ENCODE measurements around the gene RHBDL1. TPM values are rescaled to one million over a fixed set of nuclear protein-coding genes. Genes with fewer than 3 reads are reported as not detected.

RHBDL1 gene
- total and polyA plus RNA-seq, 2 of the 8 experiments (the other 6 are each of a cell fraction or from before 2014, with no cell fraction given), result 4.0 to 8.1 TPM

DNA sequence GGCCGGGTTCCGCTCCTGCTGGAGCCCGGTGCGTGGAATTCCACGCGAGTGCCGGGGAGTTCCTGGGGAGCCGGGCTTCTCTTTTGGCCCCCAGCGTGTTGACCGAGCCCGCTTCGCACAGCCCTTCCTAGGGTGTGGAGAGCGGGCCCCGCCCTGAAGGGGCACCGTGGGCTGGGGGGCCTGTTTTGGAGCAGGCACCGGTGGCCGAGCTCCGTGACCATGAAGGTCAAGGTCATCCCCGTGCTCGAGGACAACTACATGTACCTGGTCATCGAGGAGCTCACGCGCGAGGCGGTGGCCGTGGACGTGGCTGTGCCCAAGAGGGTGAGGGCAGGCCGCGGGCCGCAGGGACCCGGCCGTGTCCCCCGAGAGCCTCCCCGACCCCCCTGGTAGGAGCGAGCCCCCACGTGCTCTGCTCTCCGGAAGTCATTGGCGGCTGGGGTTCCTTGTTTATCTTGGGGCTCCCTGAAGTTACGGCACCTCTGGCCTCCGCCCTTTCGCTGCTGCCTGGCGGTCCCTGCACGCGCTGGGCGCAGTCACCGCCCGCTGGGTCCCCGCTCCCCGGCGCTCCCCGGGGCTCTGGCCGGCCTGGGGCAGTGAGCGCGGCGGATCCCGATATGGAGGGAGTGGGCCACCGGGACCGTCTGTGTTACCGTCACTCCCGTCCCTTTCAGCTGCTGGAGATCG, 52.0 kb downstream of the RHBDL1 start (continued):
- TF ChIP-seq GABPA (IDR thresholded peaks at IDR 0.05; ENCODE audit: borderline replicate concordance, insufficient read depth, low read length) (no peak), JUN (IDR thresholded peaks at IDR 0.05; ENCODE audit: low read depth, low read length) (no peak), EGR1 (IDR thresholded peaks at IDR 0.05; ENCODE audit: borderline replicate concordance, low read depth, low read length) (no peak), POLR2A (IDR thresholded peaks at IDR 0.05; ENCODE audit: control extremely low read depth in 1 of 2, low read depth in 2 of 2, low read length in 2 of 2) (0 out of 3 replicates have a peak, but pooled peaks of 1 of the 2 experiments have one; percentile 8), CBX8 (IDR thresholded peaks at IDR 0.05; ENCODE audit: borderline replicate concordance, low read depth, low read length) (no peak), BACH1 (IDR thresholded peaks at IDR 0.05; ENCODE audit: low read length) (peak; percentile 93), SRF (IDR thresholded peaks at IDR 0.05; ENCODE audit: low read depth, low read length) (no peak)
- TF ChIP-seq, protein P1, sequence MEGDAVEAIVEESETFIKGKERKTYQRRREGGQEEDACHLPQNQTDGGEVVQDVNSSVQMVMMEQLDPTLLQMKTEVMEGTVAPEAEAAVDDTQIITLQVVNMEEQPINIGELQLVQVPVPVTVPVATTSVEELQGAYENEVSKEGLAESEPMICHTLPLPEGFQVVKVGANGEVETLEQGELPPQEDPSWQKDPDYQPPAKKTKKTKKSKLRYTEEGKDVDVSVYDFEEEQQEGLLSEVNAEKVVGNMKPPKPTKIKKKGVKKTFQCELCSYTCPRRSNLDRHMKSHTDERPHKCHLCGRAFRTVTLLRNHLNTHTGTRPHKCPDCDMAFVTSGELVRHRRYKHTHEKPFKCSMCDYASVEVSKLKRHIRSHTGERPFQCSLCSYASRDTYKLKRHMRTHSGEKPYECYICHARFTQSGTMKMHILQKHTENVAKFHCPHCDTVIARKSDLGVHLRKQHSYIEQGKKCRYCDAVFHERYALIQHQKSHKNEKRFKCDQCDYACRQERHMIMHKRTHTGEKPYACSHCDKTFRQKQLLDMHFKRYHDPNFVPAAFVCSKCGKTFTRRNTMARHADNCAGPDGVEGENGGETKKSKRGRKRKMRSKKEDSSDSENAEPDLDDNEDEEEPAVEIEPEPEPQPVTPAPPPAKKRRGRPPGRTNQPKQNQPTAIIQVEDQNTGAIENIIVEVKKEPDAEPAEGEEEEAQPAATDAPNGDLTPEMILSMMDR (IDR thresholded peaks at IDR 0.05; ENCODE audit: control extremely low read depth in 1 of 3, insufficient read depth in 1 of 3, low read depth in 1 of 3, low read length in 3 of 3), result no peak

Other genes starting within 250 kb of the RHBDL1 start
- gene CAPN15, start 148.0 kb upstream of the RHBDL1 start, total RNA-seq (2021; fragmentation: NEBNext Ultra II Directional; extraction: Animal tissue kit (Norgen Biotek cat#: 25700)), result 74.6 and 76.9 TPM in 2 replicates
- 38.9 and 68.4 TPM in 2 replicates for gene CAPN15, start 148.0 kb upstream of the RHBDL1 start, polyA plus RNA-seq (2011; rRNA removed)
- 0.50 and 0.61 TPM in 2 replicates for gene PRR35, start 115.3 kb upstream of the RHBDL1 start, total RNA-seq (2021; fragmentation: NEBNext Ultra II Directional; extraction: Animal tissue kit (Norgen Biotek cat#: 25700))
- 0.38 and 0.52 TPM in 2 replicates for gene PRR35, start 115.3 kb upstream of the RHBDL1 start, polyA plus RNA-seq (2011; rRNA removed)
- 0.75 and 0.76 TPM in 2 replicates for gene NHLRC4, start 108.7 kb upstream of the RHBDL1 start, total RNA-seq (2021; fragmentation: NEBNext Ultra II Directional; extraction: Animal tissue kit (Norgen Biotek cat#: 25700))
- 0.60 and 0.72 TPM in 2 replicates for gene NHLRC4, start 108.7 kb upstream of the RHBDL1 start, polyA plus RNA-seq (2011; rRNA removed)
- 34.2 and 36.0 TPM in 2 replicates for gene PIGQ, start 105.7 kb upstream of the RHBDL1 start, total RNA-seq (2021; fragmentation: NEBNext Ultra II Directional; extraction: Animal tissue kit (Norgen Biotek cat#: 25700))
- gene PIGQ, start 105.7 kb upstream of the RHBDL1 start, polyA plus RNA-seq (2011; rRNA removed), result 49.2 and 80.4 TPM in 2 replicates
- gene RAB40C, start 85.6 kb upstream of the RHBDL1 start, total RNA-seq (2021; fragmentation: NEBNext Ultra II Directional; extraction: Animal tissue kit (Norgen Biotek cat#: 25700)), result 15.6 and 17.8 TPM in 2 replicates
- gene RAB40C, start 85.6 kb upstream of the RHBDL1 start, polyA plus RNA-seq (2011; rRNA removed), result 13.9 and 18.6 TPM in 2 replicates
- 10.2 and 11.4 TPM in 2 replicates for gene WFIKKN1, start 44.7 kb upstream of the RHBDL1 start, total RNA-seq (2021; fragmentation: NEBNext Ultra II Directional; extraction: Animal tissue kit (Norgen Biotek cat#: 25700))
- 15.8 and 28.4 TPM in 2 replicates for gene WFIKKN1, start 44.7 kb upstream of the RHBDL1 start, polyA plus RNA-seq (2011; rRNA removed)
- 100 and 108 TPM in 2 replicates for gene METTL26, start 39.4 kb upstream of the RHBDL1 start, total RNA-seq (2021; fragmentation: NEBNext Ultra II Directional; extraction: Animal tissue kit (Norgen Biotek cat#: 25700))
- gene METTL26, start 39.4 kb upstream of the RHBDL1 start, polyA plus RNA-seq (2011; rRNA removed), result 186 and 203 TPM in 2 replicates
- gene MCRIP2, start 33.8 kb upstream of the RHBDL1 start, total RNA-seq (2021; fragmentation: NEBNext Ultra II Directional; extraction: Animal tissue kit (Norgen Biotek cat#: 25700)), result 45.4 and 45.7 TPM in 2 replicates
- 75.5 and 102 TPM in 2 replicates for gene MCRIP2, start 33.8 kb upstream of the RHBDL1 start, polyA plus RNA-seq (2011; rRNA removed)
- 44.4 and 47.2 TPM in 2 replicates for gene WDR90, start 26.3 kb upstream of the RHBDL1 start, total RNA-seq (2021; fragmentation: NEBNext Ultra II Directional; extraction: Animal tissue kit (Norgen Biotek cat#: 25700))
- gene WDR90, start 26.3 kb upstream of the RHBDL1 start, polyA plus RNA-seq (2011; rRNA removed), result 24.0 and 38.1 TPM in 2 replicates
- gene RHOT2, start 7.5 kb upstream of the RHBDL1 start, total RNA-seq (2021; fragmentation: NEBNext Ultra II Directional; extraction: Animal tissue kit (Norgen Biotek cat#: 25700)), result 149 and 162 TPM in 2 replicates
- 194 and 320 TPM in 2 replicates for gene RHOT2, start 7.5 kb upstream of the RHBDL1 start, polyA plus RNA-seq (2011; rRNA removed)
- gene STUB1, start 4.7 kb downstream of the RHBDL1 start, total RNA-seq (2021; fragmentation: NEBNext Ultra II Directional; extraction: Animal tissue kit (Norgen Biotek cat#: 25700)), result 87.3 and 89.9 TPM in 2 replicates
- gene STUB1, start 4.7 kb downstream of the RHBDL1 start, polyA plus RNA-seq (2011; rRNA removed), result 103 and 151 TPM in 2 replicates
- gene JMJD8, start 8.7 kb downstream of the RHBDL1 start, total RNA-seq (2021; fragmentation: NEBNext Ultra II Directional; extraction: Animal tissue kit (Norgen Biotek cat#: 25700)), result 46.4 and 49.0 TPM in 2 replicates
- 87.4 and 127 TPM in 2 replicates for gene JMJD8, start 8.7 kb downstream of the RHBDL1 start, polyA plus RNA-seq (2011; rRNA removed)
- 17.7 and 21.1 TPM in 2 replicates for gene WDR24, start 14.7 kb downstream of the RHBDL1 start, total RNA-seq (2021; fragmentation: NEBNext Ultra II Directional; extraction: Animal tissue kit (Norgen Biotek cat#: 25700))
- 15.1 and 26.0 TPM in 2 replicates for gene WDR24, start 14.7 kb downstream of the RHBDL1 start, polyA plus RNA-seq (2011; rRNA removed)
- 10.3 and 12.5 TPM in 2 replicates for gene FBXL16, start 30.1 kb downstream of the RHBDL1 start, total RNA-seq (2021; fragmentation: NEBNext Ultra II Directional; extraction: Animal tissue kit (Norgen Biotek cat#: 25700))
- gene FBXL16, start 30.1 kb downstream of the RHBDL1 start, polyA plus RNA-seq (2011; rRNA removed), result 12.8 and 21.9 TPM in 2 replicates
- gene METRN, start 39.4 kb downstream of the RHBDL1 start, total RNA-seq (2021; fragmentation: NEBNext Ultra II Directional; extraction: Animal tissue kit (Norgen Biotek cat#: 25700)), result 18.7 and 19.1 TPM in 2 replicates
- gene METRN, start 39.4 kb downstream of the RHBDL1 start, polyA plus RNA-seq (2011; rRNA removed), result 25.8 and 43.4 TPM in 2 replicates
- 26.5 and 31.8 TPM in 2 replicates for gene ANTKMT, start 45.5 kb downstream of the RHBDL1 start, total RNA-seq (2021; fragmentation: NEBNext Ultra II Directional; extraction: Animal tissue kit (Norgen Biotek cat#: 25700))
- gene ANTKMT, start 45.5 kb downstream of the RHBDL1 start, polyA plus RNA-seq (2011; rRNA removed), result 26.6 and 50.3 TPM in 2 replicates
- 8.2 and 8.5 TPM in 2 replicates for gene CCDC78, start 50.8 kb downstream of the RHBDL1 start, total RNA-seq (2021; fragmentation: NEBNext Ultra II Directional; extraction: Animal tissue kit (Norgen Biotek cat#: 25700))
- gene CCDC78, start 50.8 kb downstream of the RHBDL1 start, polyA plus RNA-seq (2011; rRNA removed), result 7.1 and 10.9 TPM in 2 replicates
- gene HAGHL, start 51.4 kb downstream of the RHBDL1 start, total RNA-seq (2021; fragmentation: NEBNext Ultra II Directional; extraction: Animal tissue kit (Norgen Biotek cat#: 25700)), result 23.1 and 26.6 TPM in 2 replicates
- 26.9 and 41.5 TPM in 2 replicates for gene HAGHL, start 51.4 kb downstream of the RHBDL1 start, polyA plus RNA-seq (2011; rRNA removed)
- 20.4 and 21.0 TPM in 2 replicates for gene CIAO3, start 65.3 kb downstream of the RHBDL1 start, total RNA-seq (2021; fragmentation: NEBNext Ultra II Directional; extraction: Animal tissue kit (Norgen Biotek cat#: 25700))
- 20.0 and 29.6 TPM in 2 replicates for gene CIAO3, start 65.3 kb downstream of the RHBDL1 start, polyA plus RNA-seq (2011; rRNA removed)
- gene MSLN, start 85.1 kb downstream of the RHBDL1 start, total RNA-seq (2021; fragmentation: NEBNext Ultra II Directional; extraction: Animal tissue kit (Norgen Biotek cat#: 25700)), result 0.28 TPM in 1 of 2 replicates, not detected in the other
- gene MSLN, start 85.1 kb downstream of the RHBDL1 start, polyA plus RNA-seq (2011; rRNA removed), result 0.31 and 0.50 TPM in 2 replicates
- gene RPUSD1, start 112.7 kb downstream of the RHBDL1 start, total RNA-seq (2021; fragmentation: NEBNext Ultra II Directional; extraction: Animal tissue kit (Norgen Biotek cat#: 25700)), result 32.2 and 32.7 TPM in 2 replicates
- 61.8 and 81.8 TPM in 2 replicates for gene RPUSD1, start 112.7 kb downstream of the RHBDL1 start, polyA plus RNA-seq (2011; rRNA removed)
- gene CHTF18, start 112.9 kb downstream of the RHBDL1 start, total RNA-seq (2021; fragmentation: NEBNext Ultra II Directional; extraction: Animal tissue kit (Norgen Biotek cat#: 25700)), result 98.3 and 104 TPM in 2 replicates
- 75.3 and 156 TPM in 2 replicates for gene CHTF18, start 112.9 kb downstream of the RHBDL1 start, polyA plus RNA-seq (2011; rRNA removed)
- gene GNG13, start 125.1 kb downstream of the RHBDL1 start, total RNA-seq (2021; fragmentation: NEBNext Ultra II Directional; extraction: Animal tissue kit (Norgen Biotek cat#: 25700)), result not detected in 2 replicates
- not detected in 2 replicates for gene GNG13, start 125.1 kb downstream of the RHBDL1 start, polyA plus RNA-seq (2011; rRNA removed)